ENCODE data around the gene TPSD1. TPM values are rescaled to one million over a fixed set of nuclear protein-coding genes. Genes with fewer than 3 reads are reported as not detected.

Gene TPSD1
- total RNA-seq, 1 experiment from 2014 or later: not detected

DNA sequence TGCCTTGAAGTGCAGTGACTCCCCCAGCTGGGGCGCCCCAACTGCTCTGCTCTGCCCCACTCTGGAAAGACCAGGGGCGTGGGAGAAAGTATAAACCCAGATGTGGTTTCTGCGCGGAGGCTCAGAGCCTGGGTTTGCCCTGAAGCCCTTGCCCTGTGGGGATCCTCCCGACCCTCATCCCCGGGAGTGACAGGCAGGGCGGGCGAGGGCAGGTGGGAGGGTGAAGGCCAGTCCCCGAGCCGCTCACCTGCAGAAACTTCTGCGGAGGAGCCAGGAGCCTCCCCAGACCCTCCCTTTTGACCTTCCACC lies 3.8 kb downstream of the TPSD1 start:
- TF ChIP-seq, protein P1, sequence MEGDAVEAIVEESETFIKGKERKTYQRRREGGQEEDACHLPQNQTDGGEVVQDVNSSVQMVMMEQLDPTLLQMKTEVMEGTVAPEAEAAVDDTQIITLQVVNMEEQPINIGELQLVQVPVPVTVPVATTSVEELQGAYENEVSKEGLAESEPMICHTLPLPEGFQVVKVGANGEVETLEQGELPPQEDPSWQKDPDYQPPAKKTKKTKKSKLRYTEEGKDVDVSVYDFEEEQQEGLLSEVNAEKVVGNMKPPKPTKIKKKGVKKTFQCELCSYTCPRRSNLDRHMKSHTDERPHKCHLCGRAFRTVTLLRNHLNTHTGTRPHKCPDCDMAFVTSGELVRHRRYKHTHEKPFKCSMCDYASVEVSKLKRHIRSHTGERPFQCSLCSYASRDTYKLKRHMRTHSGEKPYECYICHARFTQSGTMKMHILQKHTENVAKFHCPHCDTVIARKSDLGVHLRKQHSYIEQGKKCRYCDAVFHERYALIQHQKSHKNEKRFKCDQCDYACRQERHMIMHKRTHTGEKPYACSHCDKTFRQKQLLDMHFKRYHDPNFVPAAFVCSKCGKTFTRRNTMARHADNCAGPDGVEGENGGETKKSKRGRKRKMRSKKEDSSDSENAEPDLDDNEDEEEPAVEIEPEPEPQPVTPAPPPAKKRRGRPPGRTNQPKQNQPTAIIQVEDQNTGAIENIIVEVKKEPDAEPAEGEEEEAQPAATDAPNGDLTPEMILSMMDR (IDR thresholded peaks at IDR 0.05; ENCODE audit: unreplicated experiment): no peak
- no TSS peak for BruUV-seq (replicated peaks)
- H3K9me3 Mint-ChIP-seq (ENCODE audit: low read depth, unreplicated experiment): peaks cover 4% of the 10 kb centered on the region
- no peak for DNase-seq
- CTCF ChIA-PET: interaction anchor here (0.6 kb wide), 1 partner anchor 250 kb away, joined by 7 read pairs; no protein-coding TSS in a partner anchor
- H3K4me1 Mint-ChIP-seq (ENCODE audit: low read depth, unreplicated experiment): peaks cover 10% of the 10 kb centered on the region
- H3K27me3 Mint-ChIP-seq (ENCODE audit: unreplicated experiment): peaks cover 92% of the 10 kb centered on the region
- intact Hi-C loops (cut with micrococcal nuclease; ENCODE audit: unreplicated experiment): no loop called here
- H3K27ac Mint-ChIP-seq (ENCODE audit: unreplicated experiment): no peak overlapping the region
- no peak overlapping the region for H3K4me3 Mint-ChIP-seq (ENCODE audit: low read depth, unreplicated experiment)
- peaks cover 12% of the 10 kb centered on the region for H3K36me3 Mint-ChIP-seq (ENCODE audit: insufficient read depth, unreplicated experiment)

DNA sequence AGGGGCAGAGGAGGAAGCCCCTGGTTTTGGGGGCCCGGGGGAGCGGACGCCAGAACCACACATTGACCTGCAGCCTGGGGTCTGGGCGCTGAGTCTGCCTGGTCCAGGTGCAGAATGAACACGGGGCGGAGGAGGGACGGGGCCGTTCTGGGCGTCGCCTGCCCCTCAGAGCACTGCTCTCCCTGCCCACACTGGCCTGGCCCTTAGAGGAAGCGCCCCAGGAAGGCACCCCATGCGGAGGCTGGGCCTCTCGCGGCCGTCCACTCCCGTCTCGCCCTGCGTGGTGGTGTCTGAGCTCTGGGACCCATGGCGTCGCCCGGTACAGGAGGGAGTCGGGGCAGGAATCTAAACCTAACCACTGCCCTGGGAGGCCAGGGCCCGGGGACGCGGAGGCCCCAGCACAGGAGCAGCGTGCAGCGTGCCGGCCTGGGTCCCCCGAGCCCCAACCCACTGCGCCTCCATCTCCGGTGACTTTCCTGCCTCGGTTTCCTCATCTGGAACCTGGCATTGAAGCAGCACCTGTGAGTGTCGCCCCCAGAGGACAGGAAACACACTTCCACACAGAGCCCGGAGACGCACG lies 4.3 kb downstream of the TPSD1 start:
- peaks cover 94% of the 10 kb centered on the region for H3K27me3 Mint-ChIP-seq (ENCODE audit: unreplicated experiment)
- intact Hi-C loops (cut with micrococcal nuclease; ENCODE audit: unreplicated experiment): no loop called here
- no peak for DNase-seq
- TF ChIP-seq, protein P1 (IDR thresholded peaks at IDR 0.05; ENCODE audit: unreplicated experiment): no peak
- H3K4me1 Mint-ChIP-seq (ENCODE audit: low read depth, unreplicated experiment): peaks cover 10% of the 10 kb centered on the region
- no peak overlapping the region for H3K4me3 Mint-ChIP-seq (ENCODE audit: low read depth, unreplicated experiment)
- peaks cover 4% of the 10 kb centered on the region for H3K9me3 Mint-ChIP-seq (ENCODE audit: low read depth, unreplicated experiment)
- no TSS peak for BruUV-seq (replicated peaks)
- H3K27ac Mint-ChIP-seq (ENCODE audit: unreplicated experiment): no peak overlapping the region
- CTCF ChIA-PET: interaction anchor here (0.6 kb wide), 1 partner anchor 250 kb away, joined by 7 read pairs; no protein-coding TSS in a partner anchor
- peaks cover 12% of the 10 kb centered on the region for H3K36me3 Mint-ChIP-seq (ENCODE audit: insufficient read depth, unreplicated experiment)

DNA sequence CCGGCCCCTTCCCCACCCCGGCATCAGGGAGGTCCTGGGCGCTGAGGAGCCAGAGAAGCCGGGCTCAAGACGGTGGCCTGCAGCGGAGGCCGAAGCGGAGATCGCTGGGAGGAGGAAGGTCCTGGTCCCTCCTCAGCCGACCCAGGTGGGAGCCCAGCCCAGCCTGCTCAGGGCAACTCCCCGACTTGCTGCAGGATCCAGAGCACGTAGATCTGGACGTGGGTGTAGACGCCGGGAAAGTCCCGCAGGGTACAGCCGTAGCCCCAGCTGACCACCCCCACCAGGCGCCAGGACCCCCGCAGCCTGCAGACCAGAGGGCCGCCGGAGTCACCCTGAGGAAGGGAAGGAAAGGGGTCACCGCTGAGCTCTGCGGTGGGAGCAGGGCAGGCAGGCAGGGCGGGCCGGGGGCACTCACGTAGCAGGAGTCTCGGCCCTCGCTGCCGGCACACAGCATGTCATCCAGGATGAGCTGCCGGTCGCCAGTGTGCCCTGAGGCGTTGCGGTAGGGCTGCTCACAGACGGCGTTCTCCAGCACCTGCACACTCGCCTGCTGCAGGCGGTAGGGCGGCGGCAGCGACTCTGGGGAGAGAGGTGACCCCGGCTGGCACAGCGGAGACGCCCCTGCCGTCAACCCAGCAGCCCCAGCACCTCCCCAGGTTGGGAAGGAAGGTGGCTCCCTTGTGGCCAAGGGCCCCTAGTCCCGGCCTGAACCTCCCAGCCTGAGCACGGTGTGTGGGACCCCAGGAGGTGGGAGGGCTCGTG lies 5.4 kb downstream of the TPSD1 start:
- Mint-ChIP-seq H3K36me3 (ENCODE audit: insufficient read depth, unreplicated experiment) (peaks cover 12% of the 10 kb centered on the region), H3K27ac (ENCODE audit: unreplicated experiment) (no peak overlapping the region), H3K9me3 (ENCODE audit: low read depth, unreplicated experiment) (peaks cover 4% of the 10 kb centered on the region), H3K27me3 (ENCODE audit: unreplicated experiment) (peaks cover 98% of the 10 kb centered on the region), H3K4me3 (ENCODE audit: low read depth, unreplicated experiment) (no peak overlapping the region), H3K4me1 (ENCODE audit: low read depth, unreplicated experiment) (peaks cover 10% of the 10 kb centered on the region)
- no TSS peak for BruUV-seq (replicated peaks)
- CTCF ChIA-PET: interaction anchor here (0.6 kb wide), 1 partner anchor 163 kb away, joined by 3 read pairs; no protein-coding TSS in a partner anchor
- TF ChIP-seq, protein P1 (IDR thresholded peaks at IDR 0.05; ENCODE audit: unreplicated experiment): no peak
- peak; percentile 46 for DNase-seq
- intact Hi-C loops (cut with micrococcal nuclease; ENCODE audit: unreplicated experiment): no loop called here

DNA sequence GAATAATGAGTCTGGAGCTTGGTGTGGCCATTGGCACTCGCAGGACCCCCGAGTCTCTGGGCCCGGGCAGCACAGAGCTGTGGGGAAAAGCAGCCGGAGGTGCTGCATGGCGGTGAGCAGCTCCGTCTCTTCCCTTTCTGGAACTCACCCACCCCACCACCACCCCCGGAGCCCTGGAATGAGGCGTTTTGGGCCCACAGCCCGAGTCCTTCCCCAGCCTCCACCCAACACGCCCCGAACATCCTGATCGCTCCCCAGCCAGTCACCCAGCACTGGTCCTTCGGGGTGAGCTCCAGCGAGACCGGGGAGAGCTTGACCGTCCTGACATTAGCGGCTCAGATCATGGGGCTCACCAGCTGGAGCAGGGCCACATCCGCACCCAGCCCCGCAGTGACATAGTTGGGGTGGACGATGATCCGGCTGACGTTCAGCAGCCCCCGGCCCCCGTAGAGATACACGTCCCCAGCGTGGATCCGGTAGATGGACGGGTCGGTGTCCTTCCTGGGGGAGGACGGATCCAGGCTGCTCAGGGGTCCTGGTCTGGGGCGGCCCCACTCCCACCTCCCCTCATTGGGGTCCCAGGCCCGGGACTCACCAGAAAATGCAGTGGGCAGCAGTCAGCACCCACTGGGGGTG lies 6.5 kb downstream of the TPSD1 start:
- intact Hi-C loops (cut with micrococcal nuclease; ENCODE audit: unreplicated experiment): no loop called here
- H3K27ac Mint-ChIP-seq (ENCODE audit: unreplicated experiment): no peak overlapping the region
- peaks cover 10% of the 10 kb centered on the region for H3K4me1 Mint-ChIP-seq (ENCODE audit: low read depth, unreplicated experiment)
- BruUV-seq (replicated peaks): no TSS peak
- no peak overlapping the region for H3K4me3 Mint-ChIP-seq (ENCODE audit: low read depth, unreplicated experiment)
- no peak for DNase-seq
- H3K36me3 Mint-ChIP-seq (ENCODE audit: insufficient read depth, unreplicated experiment): peaks cover 12% of the 10 kb centered on the region
- CTCF ChIA-PET: no interaction called here
- peaks cover 96% of the 10 kb centered on the region for H3K27me3 Mint-ChIP-seq (ENCODE audit: unreplicated experiment)
- H3K9me3 Mint-ChIP-seq (ENCODE audit: low read depth, unreplicated experiment): peaks cover 4% of the 10 kb centered on the region
- TF ChIP-seq, protein P1 (IDR thresholded peaks at IDR 0.05; ENCODE audit: unreplicated experiment): no peak
